Endometrial microvascular endothelial cells (primary cell): ENCODE measurements around the gene ANKRD17. TPM values are rescaled to one million over a fixed set of nuclear protein-coding genes. Genes with fewer than 3 reads are reported as not detected.

ENCODE experiments used
- in situ Hi-C: cut with HindIII; loops from 2 replicates; pipeline ENCODE4 v1.10.0; 2017; ENCODE audit warnings: low sequenced_read_pairs, low pct_unique_long_range_greater_than_20kb; ENCODE audit errors: inconsistent ontology term
- total RNA-seq: library from RNA; depleted of rRNA; stranded (reverse); fragments of >200 nt; gene quantifications from one replicate; pipeline ENCODE4 v1.2.3, GENCODE V29; 2015; ENCODE audit errors: inconsistent ontology term

The ANKRD17 gene
- total RNA-seq, 1 donor from 2014 or later = 42.9 TPM

DNA sequence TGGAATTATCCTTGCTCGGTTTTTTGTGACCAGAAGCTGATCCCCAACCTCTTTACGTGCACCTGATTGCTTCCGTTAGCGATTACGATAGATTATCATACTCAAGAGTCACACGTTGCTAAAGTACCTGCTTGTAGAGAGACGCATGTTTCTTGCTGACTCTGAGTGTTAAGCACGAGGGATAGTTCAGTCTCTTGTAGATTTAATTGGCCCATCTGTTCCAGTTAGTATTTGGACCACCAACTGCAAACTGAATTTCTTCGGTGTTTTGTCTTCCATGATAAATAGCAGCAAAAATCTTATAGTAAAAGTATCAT is 188.6 kb downstream of the ANKRD17 start:
- in situ Hi-C loops = no loop called here

DNA sequence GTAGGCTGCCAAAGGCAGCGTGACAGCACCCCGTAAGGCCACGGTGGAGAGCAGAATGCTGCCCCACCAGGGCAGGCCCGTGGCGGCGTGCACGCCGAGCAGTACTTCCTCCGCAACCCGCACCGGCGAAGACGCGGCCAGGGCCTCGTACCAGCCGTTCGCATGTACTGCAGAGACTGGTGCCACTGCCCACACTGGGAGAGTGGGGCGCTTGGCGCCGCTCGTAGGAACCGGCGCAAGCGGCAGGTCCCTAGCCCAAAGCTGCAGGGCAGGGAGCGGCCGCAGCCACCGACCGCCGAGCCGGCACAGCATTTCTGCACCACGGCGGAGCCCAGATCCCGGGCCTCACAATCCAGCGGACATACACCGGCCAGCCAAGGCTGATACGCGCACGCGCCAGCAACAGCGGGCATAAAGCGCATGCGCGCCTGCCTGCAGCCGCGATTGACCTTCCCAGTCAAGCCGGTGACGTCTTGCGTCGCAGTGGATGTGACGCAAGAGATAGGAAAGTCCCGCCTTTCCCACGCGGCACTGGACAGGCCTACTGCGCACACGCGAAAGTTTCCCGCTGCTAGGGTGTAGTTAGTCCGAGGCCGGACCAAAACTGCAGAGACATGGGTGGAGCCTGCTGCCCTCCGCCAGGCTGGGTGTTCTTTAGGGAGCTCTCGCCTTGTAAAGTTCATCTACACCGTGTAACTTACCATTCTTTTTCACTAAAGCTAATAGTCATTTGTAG is 189.1 kb downstream of the ANKRD17 start, which contains the start of gene COX18:
TSS of gene COX18 (minus strand) at position 379 of the 736 bp plus-strand sequence. CDS start at position 312, 67 bp downstream.
- in situ Hi-C loops = no loop called here

DNA sequence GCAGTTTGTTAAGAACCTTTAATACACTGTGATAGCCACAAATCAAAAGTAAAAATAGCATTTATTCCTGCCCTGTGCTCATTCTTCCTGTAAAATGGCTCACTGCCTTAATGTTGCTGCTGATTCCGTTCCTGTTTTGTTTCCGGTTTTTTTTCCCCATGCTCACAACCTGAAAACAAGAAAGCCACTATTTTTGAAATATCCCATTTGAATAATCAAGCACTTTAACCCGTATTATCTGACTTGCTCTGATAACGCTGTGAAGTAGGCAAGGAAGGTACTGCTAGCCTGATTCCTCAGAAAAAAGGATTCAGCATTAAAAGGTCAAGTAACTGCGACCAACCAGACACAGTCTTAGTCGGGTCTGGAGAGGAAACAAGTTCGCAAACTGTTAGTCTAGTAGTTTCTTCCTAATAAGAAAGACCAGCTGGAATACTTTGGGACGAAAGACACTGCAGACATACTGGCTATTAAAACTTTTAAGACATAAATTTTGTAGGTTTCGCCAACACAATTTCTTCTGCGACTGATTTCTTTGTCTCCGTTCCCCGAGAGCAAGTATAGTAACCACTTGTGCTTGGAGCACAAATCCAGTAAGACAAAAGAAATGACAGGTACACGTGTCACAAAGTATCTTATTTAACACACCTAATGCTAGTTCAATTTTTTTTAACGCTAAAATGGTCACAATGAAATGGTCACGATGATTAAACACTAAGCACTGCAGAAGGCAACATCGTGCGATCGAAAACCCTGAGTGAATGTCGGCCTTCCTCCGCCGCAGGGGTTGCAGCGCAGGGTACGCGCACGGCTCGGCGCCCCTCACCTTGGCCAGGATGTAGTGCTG is 189.9 kb downstream of the ANKRD17 start:
- in situ Hi-C loops = no loop called here

DNA sequence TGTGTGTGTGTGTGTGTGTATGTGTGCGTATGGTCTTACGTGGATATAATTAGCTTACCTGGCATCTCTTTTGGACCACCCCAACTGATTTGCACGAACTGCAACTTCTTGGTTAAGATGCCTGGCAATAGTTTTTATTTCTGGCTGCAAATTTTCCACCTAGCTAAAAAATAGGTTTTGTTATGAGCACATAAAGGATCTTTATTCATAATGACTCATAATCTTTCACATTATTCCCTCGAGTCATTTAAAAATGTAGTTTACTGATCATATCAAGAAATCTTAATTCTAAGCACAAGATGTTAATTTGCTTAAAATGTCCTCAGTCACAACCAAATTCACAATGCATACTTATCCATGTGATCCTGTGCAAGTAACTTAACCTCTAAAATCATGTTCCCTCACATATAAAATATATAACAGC is 190.6 kb downstream of the ANKRD17 start:
- in situ Hi-C loops = no loop called here

DNA sequence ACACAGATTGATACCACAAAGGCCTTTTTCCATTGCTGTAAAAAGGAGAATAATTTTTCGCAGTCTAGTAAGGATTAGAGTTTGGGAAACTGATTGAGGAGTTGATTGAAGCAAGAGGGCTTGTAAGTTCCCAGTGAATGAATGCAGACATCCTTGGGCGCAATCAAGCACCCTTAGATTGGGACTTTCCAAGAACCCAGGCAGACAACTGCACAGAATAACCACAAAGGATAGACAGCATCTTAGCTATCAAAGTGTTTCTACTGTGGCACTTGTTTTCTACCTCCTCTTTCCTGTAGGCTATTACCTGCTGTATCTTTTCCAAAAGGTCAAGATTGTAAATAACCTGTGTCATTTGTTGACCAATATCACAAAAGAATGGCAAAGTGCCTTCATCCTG is 191.7 kb downstream of the ANKRD17 start:
- in situ Hi-C loops = no loop called here

DNA sequence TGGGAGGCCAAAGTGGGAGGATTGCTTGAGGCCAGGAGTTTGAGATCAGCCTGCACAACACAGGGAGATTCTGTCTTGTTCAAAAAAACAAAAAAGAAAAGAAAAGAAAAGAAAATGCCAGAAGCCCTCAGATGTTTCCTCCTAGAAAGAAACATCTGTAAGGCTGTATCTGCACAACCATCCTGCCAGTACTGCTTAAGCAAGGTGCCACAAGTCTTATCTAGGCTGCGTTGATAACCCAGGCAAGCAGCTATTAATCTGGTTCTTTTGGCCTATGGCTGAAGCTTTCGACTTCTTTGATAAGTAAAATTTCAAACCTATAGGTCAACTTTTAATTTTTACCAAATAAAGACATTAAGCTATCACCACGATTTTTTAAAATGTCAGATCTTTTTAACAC is 192.2 kb downstream of the ANKRD17 start:
- in situ Hi-C loops = no loop called here

DNA sequence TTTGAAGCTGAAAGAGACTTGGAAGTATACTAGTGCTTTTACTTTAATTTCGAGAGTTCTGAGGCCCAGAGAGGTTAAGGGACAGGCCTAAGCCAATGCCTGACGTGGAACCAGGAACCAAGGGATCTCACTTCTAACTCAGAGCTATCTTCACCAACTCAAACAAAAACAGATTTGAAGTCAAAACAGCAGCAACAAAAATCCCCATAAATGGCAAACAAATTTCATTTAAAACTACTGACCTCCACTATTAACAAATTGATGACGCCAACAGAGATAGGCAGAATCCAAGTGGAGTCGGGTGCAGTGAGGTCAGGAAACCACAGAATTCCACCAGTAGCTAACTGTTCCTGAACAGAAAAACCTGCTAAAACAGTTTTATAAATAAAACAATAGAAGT is 194.1 kb downstream of the ANKRD17 start:
- in situ Hi-C loops = no loop called here

DNA sequence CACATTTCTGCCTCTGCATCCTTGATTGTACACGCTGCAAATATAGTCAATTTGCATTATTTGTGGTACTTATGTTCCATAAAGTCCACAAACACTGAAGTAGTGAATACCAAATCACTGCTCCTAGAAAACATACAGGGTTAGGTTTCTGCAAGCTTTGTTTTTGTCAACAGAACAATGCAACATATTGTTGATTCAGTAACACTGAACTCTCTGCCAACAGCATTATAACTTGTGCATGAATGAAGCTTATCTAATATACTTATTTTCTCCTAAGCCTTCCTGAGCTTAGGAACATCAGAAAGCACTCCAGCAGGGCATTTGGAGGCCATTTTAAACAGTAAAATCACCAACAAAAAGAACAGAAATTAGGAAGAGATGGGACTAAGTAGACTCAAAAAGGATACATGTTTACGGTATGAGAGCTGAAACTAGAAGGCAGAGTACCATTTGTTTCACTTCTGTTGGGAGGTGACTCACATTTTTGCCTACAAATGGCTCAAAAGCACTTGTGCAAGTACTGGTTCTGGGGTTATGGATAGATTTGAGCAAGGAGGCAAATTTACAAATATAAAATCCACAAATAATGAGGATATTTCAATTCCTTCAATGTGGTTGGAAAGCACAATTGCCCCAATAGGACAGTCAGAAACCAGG is 203.2 kb downstream of the ANKRD17 start:
- in situ Hi-C loops = no loop called here

DNA sequence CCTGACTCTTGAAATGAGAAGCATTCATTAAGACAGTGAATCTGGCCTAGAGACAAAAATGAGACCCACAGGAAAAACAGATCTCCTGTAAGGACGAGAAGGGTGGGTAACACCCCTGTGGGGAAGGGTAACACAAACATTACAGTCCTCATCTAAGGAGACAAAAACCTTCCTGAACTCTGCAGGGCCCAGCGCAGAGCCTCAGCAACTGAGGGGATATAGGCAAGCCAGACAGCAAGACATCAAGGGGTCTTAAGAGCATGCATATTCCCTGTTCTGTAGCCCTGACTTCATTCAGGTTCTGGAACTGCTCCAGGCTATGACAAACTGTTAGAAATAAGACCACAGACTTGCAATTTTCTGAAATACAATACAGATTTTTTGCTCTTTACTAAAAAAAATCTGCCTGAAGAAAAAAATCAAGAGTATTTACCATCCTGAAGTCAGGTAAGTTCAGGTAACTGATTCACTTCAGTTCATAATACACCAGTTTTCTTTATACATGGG is 204.6 kb downstream of the ANKRD17 start:
- in situ Hi-C loops = no loop called here

DNA sequence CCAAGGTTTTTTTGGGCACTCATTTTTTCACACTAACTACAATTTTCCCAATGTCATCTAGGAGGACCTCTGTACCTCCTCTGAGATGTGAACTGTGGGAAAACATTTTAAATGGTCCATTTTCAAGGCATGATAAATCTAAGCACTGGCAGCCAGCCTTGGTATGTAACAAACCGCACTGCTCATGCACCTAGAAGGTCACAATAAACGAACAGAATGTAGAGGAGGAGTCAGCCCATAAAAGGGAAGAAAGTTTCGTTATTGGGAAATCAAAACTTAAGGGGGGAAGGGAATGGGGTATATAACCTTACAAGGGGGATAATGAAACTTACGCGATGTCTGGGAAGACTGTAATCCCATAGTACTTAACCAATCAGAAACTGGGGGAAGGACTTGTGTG is 205.5 kb downstream of the ANKRD17 start:
- in situ Hi-C loops = no loop called here

DNA sequence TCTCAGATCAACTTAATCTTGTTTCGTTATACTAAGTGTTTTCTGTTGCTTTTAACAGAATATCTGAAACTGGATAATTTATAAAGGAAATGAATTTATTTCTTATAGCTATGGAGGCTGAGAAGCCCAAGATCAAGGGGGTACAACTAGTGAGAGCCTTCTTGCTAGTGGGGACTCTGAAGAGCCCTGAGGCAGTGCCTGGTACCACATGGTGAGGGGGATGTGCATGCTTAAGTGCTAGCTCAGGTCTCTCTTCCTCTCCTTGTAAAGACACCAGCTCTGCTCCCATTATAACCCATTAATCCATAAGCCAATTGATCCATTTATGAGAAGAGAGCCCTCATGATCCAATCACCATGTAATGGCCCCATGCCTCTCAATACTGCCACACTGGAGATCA is 207.0 kb downstream of the ANKRD17 start:
- in situ Hi-C loops = no loop called here

DNA sequence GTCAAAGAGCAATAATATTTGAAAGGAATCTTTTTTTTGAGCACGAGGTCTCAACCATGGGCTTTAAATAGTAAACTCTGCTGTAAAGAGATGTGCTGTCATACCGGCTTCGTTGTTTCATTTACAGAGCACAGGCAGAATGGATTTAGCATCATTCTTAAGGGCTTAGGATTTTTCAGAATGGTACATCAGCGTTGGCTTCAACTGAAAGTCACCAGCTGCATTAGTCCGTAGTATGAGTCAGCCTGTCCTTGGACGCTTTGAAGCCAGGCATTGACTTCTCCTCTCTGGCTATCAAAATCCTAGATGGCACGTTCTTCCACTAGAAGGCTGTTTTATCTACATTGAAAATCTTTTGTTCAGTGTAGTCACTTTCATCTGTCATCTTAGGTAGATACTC is 212.7 kb downstream of the ANKRD17 start:
- in situ Hi-C loops = no loop called here

DNA sequence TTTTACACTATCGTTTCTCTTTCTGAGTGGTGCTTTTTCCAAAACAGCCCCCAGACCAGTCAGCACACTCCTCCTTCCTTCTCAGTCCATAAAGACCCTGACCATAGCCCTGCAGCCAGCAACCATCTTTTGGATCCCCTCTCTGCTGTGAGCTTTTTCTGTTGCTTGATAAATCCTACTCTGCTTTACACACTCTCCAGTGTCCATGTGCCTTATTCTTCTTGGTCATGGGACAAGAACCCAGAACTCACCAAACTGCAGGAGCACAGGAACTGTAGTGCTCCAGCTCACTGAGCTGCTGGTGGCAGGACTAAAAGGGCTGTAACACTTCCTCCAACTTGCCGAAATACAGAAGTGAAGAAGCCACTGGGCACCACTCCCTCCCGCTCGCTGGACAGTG is 221.5 kb downstream of the ANKRD17 start:
- in situ Hi-C loops = no loop called here

DNA sequence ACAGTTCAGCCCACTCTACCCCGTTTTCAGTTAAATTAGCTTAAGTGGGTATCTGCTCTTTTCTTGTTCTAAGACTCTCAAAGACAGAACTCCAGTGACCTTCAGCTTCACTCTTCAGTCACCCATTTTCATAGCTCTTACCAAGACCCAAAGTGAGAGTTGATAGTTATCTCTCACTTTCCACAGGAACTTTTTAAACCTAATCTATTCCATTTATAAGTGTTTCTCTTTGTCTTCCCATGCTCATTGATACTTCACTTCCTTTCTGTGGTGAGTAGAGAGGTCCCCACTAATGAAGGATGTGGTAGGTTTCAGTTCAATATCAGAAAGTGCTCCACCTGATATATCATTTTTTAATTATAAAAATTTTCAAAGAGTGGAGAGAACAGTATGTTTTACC is 222.5 kb downstream of the ANKRD17 start:
- in situ Hi-C loops = no loop called here

DNA sequence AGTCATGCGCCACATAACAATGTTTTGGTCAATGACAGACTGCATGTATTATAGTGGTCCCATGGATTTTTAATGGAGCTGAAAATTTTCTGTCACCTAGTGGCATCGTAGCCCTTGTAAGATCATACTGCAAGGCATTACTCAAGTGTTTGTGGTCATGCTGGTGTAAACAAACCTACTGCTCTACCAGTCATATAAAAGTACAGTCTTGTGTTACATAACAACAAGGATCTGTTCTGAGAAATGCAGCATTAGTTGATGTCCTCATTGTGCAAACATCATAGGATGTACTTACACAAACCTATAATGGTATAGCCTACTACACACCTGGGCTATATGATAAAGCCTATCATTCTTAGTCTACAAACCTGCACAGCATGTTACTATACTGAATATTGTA is 223.7 kb downstream of the ANKRD17 start:
- in situ Hi-C loops = no loop called here

DNA sequence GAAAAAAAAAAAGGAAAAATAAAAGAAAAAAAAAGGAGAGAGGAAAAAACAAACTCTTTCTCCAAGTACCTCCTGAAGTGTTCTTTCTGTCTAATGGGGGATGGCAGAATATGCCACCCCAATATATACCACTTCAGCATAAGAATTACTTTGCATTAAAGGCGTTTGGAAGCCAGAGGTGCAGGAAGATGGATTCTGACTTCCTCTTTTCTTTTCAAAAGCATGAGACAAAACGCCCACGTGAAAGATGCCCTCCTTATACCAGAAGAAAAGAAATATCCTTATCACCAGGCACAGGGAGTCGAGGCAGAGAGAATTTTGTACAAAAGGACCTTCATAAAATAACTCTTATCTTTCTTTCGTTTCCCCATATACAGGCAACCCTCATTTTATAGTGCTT is 230.0 kb downstream of the ANKRD17 start:
- in situ Hi-C loops = no loop called here
